A549 (cell line): ENCODE measurements around the gene GLO1.

Experiments used
- EP300 ChIP-seq, 2 experiments: fragments of >200 bp; sonication (Bioruptor Twin); formaldehyde crosslinking; IDR thresholded peaks; 2 replicates in 1 of 2; 3 replicates in 1 of 2; pipeline ENCODE4 v1.6.1; 2016 to 2017
- ESRRA ChIP-seq: fragments of 150-350 bp; IDR thresholded peaks from 2 replicates; pipeline ENCODE4 v1.6.1; 2014; ENCODE audit warnings: mild to moderate bottlenecking, low read length, borderline replicate concordance
- JUNB ChIP-seq: fragments of >200 bp; sonication (Bioruptor Twin); formaldehyde crosslinking; IDR thresholded peaks from 2 replicates; pipeline ENCODE4 v1.6.1; 2016
- KDM1A ChIP-seq: fragments of 200-600 bp; sonication (generic); IDR thresholded peaks from 2 replicates; pipeline ENCODE4 v1.6.1; 2016; ENCODE audit warnings: low read depth, mild to moderate bottlenecking
- MYC ChIP-seq: IDR thresholded peaks from 2 replicates; pipeline ENCODE4 v1.6.1; 2012; ENCODE audit warnings: mild to moderate bottlenecking, inconsistent platforms, low read length, improper control_type of control experiment, borderline replicate concordance
- POLR2A ChIP-seq: IDR thresholded peaks from 2 replicates; pipeline ENCODE4 v1.6.1; 2012; ENCODE audit warnings: mild to moderate bottlenecking, low read length
- RNF2 ChIP-seq: fragments of 200-600 bp; sonication (generic); IDR thresholded peaks from 2 replicates; pipeline ENCODE4 v1.6.1; 2016; ENCODE audit warnings: low read depth, mild to moderate bottlenecking, antibody characterized with exemption, moderate library complexity, borderline replicate concordance
- TF ChIP-seq, protein P1 (sequence below): fragments of >200 bp; sonication (Bioruptor Twin); formaldehyde crosslinking; IDR thresholded peaks from 3 replicates; pipeline ENCODE4 v1.5.1; 2016
- TF ChIP-seq, protein P2 (sequence below): IDR thresholded peaks from 2 replicates; pipeline ENCODE4 v1.6.1; 2012
- TF ChIP-seq, protein P3 (sequence below): IDR thresholded peaks from 2 replicates; pipeline ENCODE4 v1.6.1; 2012

DNA sequence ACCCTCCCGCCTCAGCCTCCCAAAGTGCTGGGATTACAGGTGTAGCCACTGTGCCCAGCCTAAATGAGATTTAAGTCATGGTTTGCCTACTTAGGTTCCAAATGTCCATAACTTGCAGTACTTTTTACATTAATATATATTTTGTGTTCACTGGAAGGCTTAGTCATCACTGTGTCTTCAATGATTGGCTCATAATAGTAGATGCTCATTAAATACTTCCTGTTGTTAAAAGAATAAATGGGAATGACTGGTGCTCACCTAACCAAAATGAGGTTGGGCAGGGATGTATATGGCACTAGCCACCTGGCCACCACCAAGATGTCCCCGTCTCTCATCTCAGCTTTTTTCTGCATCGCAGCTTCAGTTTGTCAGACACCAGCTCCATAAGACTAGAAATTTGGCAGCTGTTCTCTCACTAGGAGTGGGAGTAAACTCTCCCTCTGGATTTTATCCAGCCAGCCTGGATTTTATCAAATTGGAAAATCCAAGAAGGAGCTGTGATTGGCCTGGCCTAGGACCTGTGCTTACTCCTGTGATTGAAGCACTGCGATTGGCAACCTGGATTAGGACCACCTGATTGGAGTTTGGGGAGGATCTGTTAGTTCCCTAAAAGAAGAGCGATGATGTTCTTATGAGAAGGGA lies 1.1 kb upstream of the GLO1 start:
- TF ChIP-seq, protein P1, sequence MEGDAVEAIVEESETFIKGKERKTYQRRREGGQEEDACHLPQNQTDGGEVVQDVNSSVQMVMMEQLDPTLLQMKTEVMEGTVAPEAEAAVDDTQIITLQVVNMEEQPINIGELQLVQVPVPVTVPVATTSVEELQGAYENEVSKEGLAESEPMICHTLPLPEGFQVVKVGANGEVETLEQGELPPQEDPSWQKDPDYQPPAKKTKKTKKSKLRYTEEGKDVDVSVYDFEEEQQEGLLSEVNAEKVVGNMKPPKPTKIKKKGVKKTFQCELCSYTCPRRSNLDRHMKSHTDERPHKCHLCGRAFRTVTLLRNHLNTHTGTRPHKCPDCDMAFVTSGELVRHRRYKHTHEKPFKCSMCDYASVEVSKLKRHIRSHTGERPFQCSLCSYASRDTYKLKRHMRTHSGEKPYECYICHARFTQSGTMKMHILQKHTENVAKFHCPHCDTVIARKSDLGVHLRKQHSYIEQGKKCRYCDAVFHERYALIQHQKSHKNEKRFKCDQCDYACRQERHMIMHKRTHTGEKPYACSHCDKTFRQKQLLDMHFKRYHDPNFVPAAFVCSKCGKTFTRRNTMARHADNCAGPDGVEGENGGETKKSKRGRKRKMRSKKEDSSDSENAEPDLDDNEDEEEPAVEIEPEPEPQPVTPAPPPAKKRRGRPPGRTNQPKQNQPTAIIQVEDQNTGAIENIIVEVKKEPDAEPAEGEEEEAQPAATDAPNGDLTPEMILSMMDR: no peak
- TF ChIP-seq MYC (no peak), POLR2A (no peak), JUNB (no peak), KDM1A (no peak), EP300 (IDR thresholded peaks at IDR 0.05) (no peak), ESRRA (no peak), RNF2 (no peak)
- TF ChIP-seq, protein P2, sequence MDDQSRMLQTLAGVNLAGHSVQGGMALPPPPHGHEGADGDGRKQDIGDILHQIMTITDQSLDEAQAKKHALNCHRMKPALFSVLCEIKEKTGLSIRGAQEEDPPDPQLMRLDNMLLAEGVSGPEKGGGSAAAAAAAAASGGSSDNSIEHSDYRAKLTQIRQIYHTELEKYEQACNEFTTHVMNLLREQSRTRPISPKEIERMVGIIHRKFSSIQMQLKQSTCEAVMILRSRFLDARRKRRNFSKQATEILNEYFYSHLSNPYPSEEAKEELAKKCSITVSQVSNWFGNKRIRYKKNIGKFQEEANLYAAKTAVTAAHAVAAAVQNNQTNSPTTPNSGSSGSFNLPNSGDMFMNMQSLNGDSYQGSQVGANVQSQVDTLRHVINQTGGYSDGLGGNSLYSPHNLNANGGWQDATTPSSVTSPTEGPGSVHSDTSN: no peak
- TF ChIP-seq, protein P3, sequence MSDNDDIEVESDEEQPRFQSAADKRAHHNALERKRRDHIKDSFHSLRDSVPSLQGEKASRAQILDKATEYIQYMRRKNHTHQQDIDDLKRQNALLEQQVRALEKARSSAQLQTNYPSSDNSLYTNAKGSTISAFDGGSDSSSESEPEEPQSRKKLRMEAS: no peak
